HCT116 (cell line): ENCODE data around the gene YTHDF1. TPM values are rescaled to one million over a fixed set of nuclear protein-coding genes. Genes with fewer than 3 reads are reported as not detected.

Experiments used
- ATAC-seq: fragments of 200-7000 bp; cut with Tn5 transposase; 2 replicates; pipeline ENCODE4 v1.9.1; 2020; ENCODE audit warnings: mild to moderate bottlenecking, moderate library complexity
- BruUV-seq: library from RNA; stranded (reverse); fragments of 400-500 nt; replicated peaks from 2 replicates; lab custom pipeline; 2021; lab: Mats Ljungman, UMichigan
- CTCF ChIA-PET: fragments of 300-600 bp; sonication (Branson Sonifier 250); formaldehyde crosslinking; loops from one replicate; lab custom pipeline; 2021; ENCODE audit warnings: antibody characterized with exemption; lab: Charles Lee
- POLR2A ChIA-PET: fragments of 300-600, 350-600 bp; sonication (Branson Sonifier 250); formaldehyde crosslinking; loops from one replicate; lab custom pipeline; 2021; ENCODE audit warnings: antibody characterized with exemption; lab: Charles Lee
- RAD21 ChIA-PET, 2 experiments: fragments of 300-600 bp; sonication (Branson Sonifier 250); formaldehyde crosslinking; loops; one replicate each; lab custom pipeline; 2023; ENCODE audit warnings: low total read pairs in 2 of 2; ENCODE audit not compliant: uncharacterized antibody in 2 of 2, unreplicated experiment in 2 of 2, low non-redundant PET in 1 of 2; lab: Charles Lee
- DNase-seq: peaks from one replicate; pipeline ENCODE4 v3.0.0-alpha.2; 2010; ENCODE audit warnings: low read depth, low spot score
- H2AFZ ChIP-seq: fragments of 200-600 bp; shearing (Covaris generic), sonication (generic); 2 replicates; pipeline ENCODE4 v1.6.1; 2017; ENCODE audit warnings: low read depth, mixed run types, mixed read lengths, antibody characterized with exemption, low read length; ENCODE audit not compliant: poor library complexity, severe bottlenecking
- H3K27ac ChIP-seq: 2 replicates; pipeline ENCODE4 v1.5.1; 2012; ENCODE audit warnings: low read depth, low read length
- H3K27me3 ChIP-seq: fragments of 200-600 bp; sonication (generic); 2 replicates; pipeline ENCODE4 v1.6.1; 2016; ENCODE audit warnings: mixed run types, low read length, mixed read lengths; ENCODE audit not compliant: insufficient read depth
- H3K36me3 ChIP-seq, 2 experiments: fragments of 200-500 bp in 1 of 2; fragments of 200-600 bp in 1 of 2; sonication (Bioruptor generic) in 1 of 2; sonication (generic) in 1 of 2; 2 replicates each; pipeline versions ENCODE4 v1.5.1 to v1.6.1; 2014 to 2016; ENCODE audit warnings: low read length in 2 of 2, inconsistent platforms in 1 of 2, mixed read lengths in 1 of 2, mixed run types in 1 of 2; ENCODE audit not compliant: insufficient read depth in 2 of 2, control insufficient read depth in 1 of 2
- H3K4me1 ChIP-seq, 2 experiments: fragments of 200-600 bp in 1 of 2; sonication (generic) in 1 of 2; 2 replicates each; pipeline versions ENCODE4 v1.5.1 to v1.6.1; 2012 to 2017; ENCODE audit warnings: low read length in 2 of 2, inconsistent platforms in 1 of 2, mild to moderate bottlenecking in 1 of 2, mixed read lengths in 1 of 2, mixed run types in 1 of 2, moderate library complexity in 1 of 2; ENCODE audit not compliant: insufficient read depth in 2 of 2, control insufficient read depth in 1 of 2
- H3K4me2 ChIP-seq: fragments of 200-600 bp; sonication (generic); 2 replicates; pipeline ENCODE4 v1.6.1; 2017; ENCODE audit warnings: mixed run types, low read length, mixed read lengths
- H3K4me3 ChIP-seq, 2 experiments: fragments of 200-600 bp in 1 of 2; sonication (generic) in 1 of 2; replicated peaks in 1 of 2; 2 replicates each; pipeline ENCODE4 v1.5.1; 2011 to 2016; ENCODE audit warnings: low read length in 2 of 2, control low read depth in 1 of 2, low read depth in 1 of 2, mild to moderate bottlenecking in 1 of 2, mixed read lengths in 1 of 2, mixed run types in 1 of 2
- H3K79me2 ChIP-seq: fragments of 200-600 bp; sonication (generic); 2 replicates; pipeline ENCODE4 v1.6.1; 2017; ENCODE audit warnings: mild to moderate bottlenecking, mixed run types, low read length, moderate library complexity, mixed read lengths; ENCODE audit not compliant: insufficient read depth
- H3K9ac ChIP-seq: fragments of 200-600 bp; sonication (generic); 2 replicates; pipeline ENCODE4 v1.6.1; 2016; ENCODE audit warnings: low read length, mixed read lengths
- H3K9me2 ChIP-seq: fragments of 200-600 bp; sonication (generic), shearing (Covaris generic); 2 replicates; pipeline ENCODE4 v1.6.1; 2017; ENCODE audit warnings: mixed run types, mild to moderate bottlenecking, moderate library complexity; ENCODE audit not compliant: insufficient read depth
- H3K9me3 ChIP-seq, 2 experiments: fragments of 200-500 bp in 1 of 2; fragments of 200-600 bp in 1 of 2; sonication (Bioruptor generic) in 1 of 2; sonication (generic) in 1 of 2; 2 replicates each; pipeline ENCODE4 v1.6.1; 2014 to 2017; ENCODE audit warnings: low read length in 2 of 2, mixed read lengths in 2 of 2, inconsistent platforms in 1 of 2, low read depth in 1 of 2, mild to moderate bottlenecking in 1 of 2, mixed run types in 1 of 2, moderate library complexity in 1 of 2; ENCODE audit not compliant: control insufficient read depth in 1 of 2, insufficient read depth in 1 of 2
- H4K20me1 ChIP-seq: fragments of 200-600 bp; sonication (generic), shearing (Covaris generic); 2 replicates; pipeline ENCODE4 v1.6.1; 2017; ENCODE audit warnings: mixed run types, mild to moderate bottlenecking, moderate library complexity; ENCODE audit not compliant: insufficient read depth
- ATF3 ChIP-seq: IDR thresholded peaks from 2 replicates; pipeline ENCODE4 v1.6.1; 2012
- ELF1 ChIP-seq: IDR thresholded peaks from 2 replicates; pipeline ENCODE4 v1.6.1; 2012; ENCODE audit warnings: low read depth, borderline replicate concordance
- SP1 ChIP-seq: IDR thresholded peaks from 2 replicates; pipeline ENCODE4 v1.6.1; 2012; ENCODE audit warnings: low read depth
- ZFX ChIP-seq: fragments of 450-650 bp; IDR thresholded peaks from 2 replicates; pipeline ENCODE4 v1.6.1; 2017
- ZNF274 ChIP-seq: fragments of 200-500 bp; sonication (Bioruptor generic); IDR thresholded peaks from 2 replicates; pipeline ENCODE4 v1.6.1; 2014; ENCODE audit warnings: mild to moderate bottlenecking, low read depth, low read length, inconsistent platforms
- intact Hi-C: fragments of 100-400 bp; cut with micrococcal nuclease; formaldehyde crosslinking; loops from 2 replicates; pipeline ENCODE4 v1.10.0; 2022
- total RNA-seq: library from RNA; stranded (reverse); gene quantifications from one replicate; pipeline ENCODE4 v1.2.1, GENCODE V29; 2021; ENCODE audit not compliant: unreplicated experiment

The YTHDF1 gene
- total RNA-seq, 1 experiment from 2014 or later = 42.8 TPM

- Histone ChIP-seq H3K4me2 (no peak overlapping the region), H3K9ac (no peak overlapping the region), H3K9me3 (no peaks in the 10 kb centered on the region), H3K27me3 (no peaks in the 10 kb centered on the region), H4K20me1 (no peaks in the 10 kb centered on the region), H2AFZ (no peak overlapping the region), H3K4me1 (no peaks in the 10 kb centered on the region), H3K36me3 (no peaks in the 10 kb centered on the region), H3K27ac (no peak overlapping the region), H3K9me2 (no peaks in the 10 kb centered on the region), H3K4me3 (no peak overlapping the region), H3K79me2 (no peaks in the 10 kb centered on the region)
- ChIA-PET RAD21 (no interaction called here), POLR2A (no interaction called here), CTCF (interaction anchor here (1.3 kb wide), 1 partner anchor 33 kb away, joined by 5 read pairs; no protein-coding TSS in a partner anchor)
- ATAC-seq (peak; percentile 23; the same call in 1 of the 2 replicates), DNase-seq (no peak)
- TF ChIP-seq ZNF274 = no peak
- intact Hi-C loops = no loop called here
- BruUV-seq = no TSS peak
Observed at GRCh38 chr20:63255931-63256704, 40.2 kb upstream of the YTHDF1 start.

DNA sequence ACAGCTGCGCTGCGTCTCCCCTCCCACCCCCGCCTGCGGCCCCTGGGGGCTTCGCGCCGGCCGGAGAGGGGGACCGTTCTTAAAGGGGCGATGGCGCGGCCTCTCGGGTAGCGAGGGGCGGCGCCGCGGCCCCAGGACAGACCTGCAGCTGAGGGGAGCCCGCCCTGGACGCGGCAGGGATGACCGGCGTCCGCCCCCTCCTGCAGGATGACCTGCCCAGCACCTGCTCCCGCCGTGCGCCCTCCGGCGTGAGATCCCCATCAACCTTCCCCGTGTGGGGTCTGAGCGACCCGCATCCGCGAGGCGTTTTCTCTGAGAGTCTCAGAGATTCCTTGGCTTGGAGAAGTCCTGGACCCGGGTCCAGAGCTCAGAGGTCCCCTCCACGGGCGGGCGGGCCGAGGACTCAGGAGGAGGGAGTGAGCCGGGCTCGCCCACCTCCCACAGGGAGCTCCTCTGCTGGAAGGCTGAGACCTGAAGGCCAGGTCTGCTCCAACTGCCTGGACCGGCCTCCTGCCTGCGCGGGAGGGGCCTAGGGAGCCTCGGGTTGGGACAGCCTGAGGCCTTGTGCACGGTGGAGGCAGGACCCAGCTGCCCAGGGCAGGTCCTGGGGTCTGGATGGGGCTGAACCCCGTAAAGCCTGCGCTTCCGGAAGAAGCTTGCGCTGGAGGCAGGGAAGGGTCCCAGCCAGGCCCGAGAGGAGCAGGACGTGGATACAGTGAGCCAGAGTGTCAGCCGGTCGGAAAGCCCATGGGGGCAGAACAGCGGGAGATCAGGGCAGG lies 38.9 kb upstream of the YTHDF1 start:
- no peaks in the 10 kb centered on the region for H3K4me1 ChIP-seq
- H2AFZ ChIP-seq = no peak overlapping the region
- no peak for ATAC-seq
- no peaks in the 10 kb centered on the region for H3K9me3 ChIP-seq
- CTCF ChIA-PET = interaction anchor here (1.3 kb wide), 1 partner anchor 31 kb away, joined by 5 read pairs; no protein-coding TSS in a partner anchor
- no peak overlapping the region for H3K9ac ChIP-seq
- H4K20me1 ChIP-seq = no peaks in the 10 kb centered on the region
- intact Hi-C loops = no loop called here
- no peak for TF ChIP-seq SP1
- TF ChIP-seq ZFX = no peak
- no peak for TF ChIP-seq ELF1
- TF ChIP-seq ATF3 = no peak
- no peak for DNase-seq
- H3K4me3 ChIP-seq = no peak overlapping the region
- RAD21 ChIA-PET = no interaction called here
- no peaks in the 10 kb centered on the region for H3K9me2 ChIP-seq
- H3K4me2 ChIP-seq = no peak overlapping the region
- H3K36me3 ChIP-seq = no peaks in the 10 kb centered on the region
- no peaks in the 10 kb centered on the region for H3K27me3 ChIP-seq
- POLR2A ChIA-PET = no interaction called here
- BruUV-seq = no TSS peak
- H3K27ac ChIP-seq = no peak overlapping the region
- no peaks in the 10 kb centered on the region for H3K79me2 ChIP-seq
